Dedifferentiated amniotic fluid mesenchymal stem cell (primary cell): ENCODE measurements around the gene PUM2.
"Not testable (repeated sequence)": the region's sequence is repeated elsewhere in the genome, so short reads cannot be mapped to it uniquely, and the experiment has no call there.

Source experiments
- DNase-seq: peaks from one replicate; pipeline ENCODE4 v3.0.0-alpha.2; 2016; ENCODE audit errors: extremely low spot score

The PUM2 gene, protein sequence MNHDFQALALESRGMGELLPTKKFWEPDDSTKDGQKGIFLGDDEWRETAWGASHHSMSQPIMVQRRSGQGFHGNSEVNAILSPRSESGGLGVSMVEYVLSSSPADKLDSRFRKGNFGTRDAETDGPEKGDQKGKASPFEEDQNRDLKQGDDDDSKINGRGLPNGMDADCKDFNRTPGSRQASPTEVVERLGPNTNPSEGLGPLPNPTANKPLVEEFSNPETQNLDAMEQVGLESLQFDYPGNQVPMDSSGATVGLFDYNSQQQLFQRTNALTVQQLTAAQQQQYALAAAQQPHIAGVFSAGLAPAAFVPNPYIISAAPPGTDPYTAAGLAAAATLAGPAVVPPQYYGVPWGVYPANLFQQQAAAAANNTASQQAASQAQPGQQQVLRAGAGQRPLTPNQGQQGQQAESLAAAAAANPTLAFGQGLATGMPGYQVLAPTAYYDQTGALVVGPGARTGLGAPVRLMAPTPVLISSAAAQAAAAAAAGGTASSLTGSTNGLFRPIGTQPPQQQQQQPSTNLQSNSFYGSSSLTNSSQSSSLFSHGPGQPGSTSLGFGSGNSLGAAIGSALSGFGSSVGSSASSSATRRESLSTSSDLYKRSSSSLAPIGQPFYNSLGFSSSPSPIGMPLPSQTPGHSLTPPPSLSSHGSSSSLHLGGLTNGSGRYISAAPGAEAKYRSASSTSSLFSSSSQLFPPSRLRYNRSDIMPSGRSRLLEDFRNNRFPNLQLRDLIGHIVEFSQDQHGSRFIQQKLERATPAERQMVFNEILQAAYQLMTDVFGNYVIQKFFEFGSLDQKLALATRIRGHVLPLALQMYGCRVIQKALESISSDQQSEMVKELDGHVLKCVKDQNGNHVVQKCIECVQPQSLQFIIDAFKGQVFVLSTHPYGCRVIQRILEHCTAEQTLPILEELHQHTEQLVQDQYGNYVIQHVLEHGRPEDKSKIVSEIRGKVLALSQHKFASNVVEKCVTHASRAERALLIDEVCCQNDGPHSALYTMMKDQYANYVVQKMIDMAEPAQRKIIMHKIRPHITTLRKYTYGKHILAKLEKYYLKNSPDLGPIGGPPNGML

DNA sequence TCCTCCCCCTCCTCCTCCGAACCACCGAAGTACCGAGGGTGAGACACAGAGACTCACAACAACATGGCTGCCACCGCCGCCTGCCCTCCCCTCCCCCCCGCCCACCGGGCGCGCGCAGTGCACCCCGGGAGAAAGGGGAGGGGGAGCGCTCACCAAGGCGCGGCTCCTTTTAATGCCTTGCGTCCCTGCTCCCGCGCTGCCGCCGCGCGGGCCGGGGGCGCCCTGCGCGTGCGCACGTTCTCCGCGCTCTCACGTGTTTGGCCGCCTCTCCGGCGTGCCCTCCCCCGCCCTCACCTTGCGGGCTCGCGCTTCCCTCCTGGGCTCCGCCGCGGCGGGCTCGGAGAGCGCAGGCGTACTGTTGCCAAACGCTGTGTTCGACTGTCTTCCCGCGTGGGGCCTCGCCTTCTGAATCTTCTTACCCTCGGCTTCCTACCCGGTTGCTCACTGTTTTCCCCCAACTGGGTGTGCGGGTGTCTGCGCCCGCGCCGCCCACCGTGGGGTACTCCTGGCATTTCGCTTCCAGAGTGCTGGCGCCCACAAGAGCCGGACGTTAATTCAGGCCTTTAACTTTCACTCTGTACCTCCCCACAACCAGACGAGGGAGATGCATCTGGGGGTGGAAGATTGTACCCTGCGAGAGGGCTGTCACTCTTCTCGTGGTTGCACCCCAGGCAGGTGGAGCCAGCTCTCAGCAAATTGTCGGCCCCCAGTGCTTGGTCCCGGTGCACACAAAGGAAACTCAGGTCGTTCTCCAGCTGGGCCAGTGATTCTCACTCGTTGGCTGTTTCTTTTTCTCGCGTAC, at the start of gene PUM2:
TSS of gene PUM2 (minus strand) at position 92 of the 802 bp plus-strand sequence. CDS start 23,484 bp downstream, outside the sequence.
- DNase-seq = peak; percentile 82

GRCh38 chr2:20400306-20400705, 49.7 kb upstream of the PUM2 start:
- no peak for DNase-seq

GRCh38 chr2:20398956-20399567, 48.4 kb upstream of the PUM2 start:
- DNase-seq = no peak

GRCh38 chr2:20397811-20398447, 47.3 kb upstream of the PUM2 start:
- DNase-seq = no peak

DNA sequence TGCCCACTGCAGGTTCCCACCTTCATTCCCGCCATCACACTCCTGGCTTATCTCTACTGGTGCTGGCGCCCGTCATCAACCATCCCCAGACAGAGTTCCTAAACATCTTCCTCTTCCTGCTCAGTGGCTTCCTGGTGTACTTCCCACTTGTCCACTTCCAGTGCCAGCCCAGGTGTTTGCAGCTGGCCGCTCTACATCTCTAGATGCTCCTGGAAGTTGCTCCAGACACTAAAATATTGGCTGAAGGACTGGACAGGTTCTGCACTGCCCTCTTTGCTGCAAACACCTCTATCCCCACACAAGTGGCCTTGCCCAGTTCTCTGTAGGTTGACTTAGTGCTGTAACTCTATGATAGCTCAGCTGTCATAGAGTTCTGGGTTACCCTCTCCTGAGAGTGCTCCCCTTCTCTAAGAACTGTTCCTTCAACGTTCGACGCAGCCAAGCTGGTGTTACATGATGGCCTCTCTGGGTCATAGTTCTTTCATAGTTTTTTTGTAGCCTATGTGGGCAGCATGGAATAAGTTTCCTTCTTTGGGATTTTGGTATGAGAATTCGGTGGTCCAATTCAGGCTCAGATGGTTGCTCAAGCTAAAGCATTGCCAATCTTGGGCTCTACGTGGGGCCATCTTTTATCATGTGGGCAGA, 45.8 kb upstream of the PUM2 start:
- no peak for DNase-seq

GRCh38 chr2:20393986-20394385, 43.3 kb upstream of the PUM2 start:
- DNase-seq = no peak

DNA sequence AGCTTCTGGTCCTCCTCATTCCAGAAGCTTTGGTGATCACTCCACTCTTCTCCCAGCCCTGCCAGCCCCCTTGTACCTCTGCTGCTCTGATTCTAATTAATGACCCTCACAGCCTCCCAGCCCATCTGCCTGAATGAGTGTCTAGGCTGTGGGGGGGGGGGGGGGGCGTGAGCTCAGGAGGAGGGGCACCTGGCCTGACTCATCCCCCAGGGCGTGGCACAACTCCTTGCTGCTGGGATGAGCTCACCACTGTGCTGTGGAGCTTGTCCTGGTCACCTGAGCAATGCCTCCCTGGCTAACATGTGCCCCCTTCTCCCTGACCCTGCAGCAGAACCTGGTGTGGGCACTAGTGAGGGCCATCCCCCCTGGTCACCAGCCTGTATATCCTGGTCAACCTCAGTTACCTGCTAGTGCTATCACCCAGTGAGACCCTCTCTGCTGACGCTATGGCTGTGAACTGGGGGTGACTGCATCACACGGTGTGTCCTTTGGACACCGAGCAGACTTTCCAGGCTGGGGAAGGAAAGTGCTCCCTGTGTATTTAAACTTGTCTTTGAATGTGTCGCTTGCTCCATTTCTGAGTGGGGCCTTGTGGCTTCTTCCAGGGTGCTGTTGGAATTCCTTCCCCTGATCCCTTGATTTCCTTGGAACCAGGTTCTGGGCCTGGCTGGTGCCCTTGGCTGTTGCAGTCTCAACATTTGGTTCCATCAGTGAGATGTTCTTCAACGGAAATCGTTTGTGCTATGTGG, 41.5 kb upstream of the PUM2 start:
- no peak for DNase-seq

DNA sequence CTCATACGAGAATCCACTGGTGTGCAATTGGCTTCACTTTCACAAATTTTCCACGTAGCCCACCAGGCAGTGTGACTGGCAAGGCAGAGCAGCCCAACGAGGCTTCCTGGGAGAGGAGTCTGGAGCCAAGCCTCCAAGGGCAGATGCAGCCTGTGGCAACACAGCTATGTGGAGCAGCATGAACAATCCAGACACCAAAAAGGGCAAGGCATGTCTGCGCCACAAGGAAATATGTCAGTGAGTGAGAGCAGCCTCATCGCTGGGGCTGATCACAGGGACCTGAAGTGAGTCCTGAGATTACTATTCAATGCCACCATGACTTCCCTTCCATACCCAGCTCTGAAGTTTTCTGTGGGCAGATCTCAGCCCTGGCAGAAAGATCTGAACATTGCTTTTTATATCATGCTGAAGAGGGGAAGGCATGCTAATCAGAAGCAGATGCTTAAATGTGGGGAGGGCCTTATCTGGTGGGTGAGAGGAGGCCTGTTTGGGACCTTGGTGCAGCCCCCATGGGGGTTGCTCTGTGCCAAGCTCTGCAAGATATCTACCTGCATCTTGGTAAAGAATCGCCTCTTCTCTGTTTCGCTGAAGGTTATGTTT, 40.0 kb upstream of the PUM2 start:
- no peak for DNase-seq

DNA sequence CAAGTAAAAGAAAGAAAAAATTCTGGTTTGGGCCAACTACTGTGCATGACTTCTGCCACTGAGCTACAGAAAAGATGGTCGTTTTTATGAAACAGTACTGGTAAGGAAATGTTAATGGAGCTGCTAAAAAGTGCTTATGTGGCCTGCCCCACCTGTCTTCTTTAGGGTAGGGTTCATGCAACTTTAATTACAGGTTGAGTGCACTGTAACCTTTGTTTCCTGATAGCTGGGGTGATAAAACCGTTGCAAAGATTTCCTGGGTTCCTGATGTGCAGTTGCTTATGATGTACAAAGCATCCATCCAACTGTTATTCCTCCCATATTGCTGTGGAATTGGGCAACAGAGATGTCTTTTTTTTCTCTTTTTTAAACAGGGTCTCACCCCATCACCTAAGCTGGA, 34.3 kb upstream of the PUM2 start:
- no peak for DNase-seq

DNA sequence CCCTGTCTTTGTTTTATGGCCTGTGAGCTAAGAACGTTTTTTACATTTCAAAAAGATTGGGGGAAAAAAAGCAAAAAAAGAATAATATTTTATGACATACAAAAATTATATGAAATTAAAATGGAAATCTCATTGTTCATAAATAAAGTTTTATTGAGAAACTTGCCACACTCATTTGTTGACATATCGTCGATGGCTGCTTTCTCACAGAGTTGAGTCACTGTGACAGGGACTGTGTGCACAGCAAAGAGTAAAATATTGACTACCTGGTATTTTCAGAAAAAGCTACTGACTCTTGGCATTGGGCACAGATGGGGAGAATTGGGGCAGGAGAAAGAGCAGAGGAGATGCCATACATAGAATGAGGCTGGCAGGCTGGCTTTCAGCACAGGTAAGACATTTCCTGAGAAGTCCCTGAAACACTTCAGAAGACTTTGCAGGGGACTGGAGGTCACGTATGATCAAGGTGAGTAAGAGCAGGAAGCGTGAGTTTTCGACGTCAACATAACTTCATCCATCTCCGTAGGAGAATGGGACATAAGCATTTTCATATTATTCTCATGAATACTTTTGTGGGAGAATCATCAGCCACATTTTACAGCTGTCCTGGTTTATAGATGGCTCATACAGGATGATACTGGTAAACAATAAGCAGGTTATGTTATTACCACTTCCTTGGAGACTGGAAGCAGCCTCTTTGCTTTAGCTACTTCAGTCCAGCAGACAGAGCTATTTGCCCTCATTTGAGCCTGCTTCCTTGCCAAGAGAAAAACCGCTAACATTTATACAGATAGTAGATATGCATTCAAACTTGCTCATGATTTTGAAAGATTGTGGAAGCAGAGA, 32.5 kb upstream of the PUM2 start:
- DNase-seq = no peak

DNA sequence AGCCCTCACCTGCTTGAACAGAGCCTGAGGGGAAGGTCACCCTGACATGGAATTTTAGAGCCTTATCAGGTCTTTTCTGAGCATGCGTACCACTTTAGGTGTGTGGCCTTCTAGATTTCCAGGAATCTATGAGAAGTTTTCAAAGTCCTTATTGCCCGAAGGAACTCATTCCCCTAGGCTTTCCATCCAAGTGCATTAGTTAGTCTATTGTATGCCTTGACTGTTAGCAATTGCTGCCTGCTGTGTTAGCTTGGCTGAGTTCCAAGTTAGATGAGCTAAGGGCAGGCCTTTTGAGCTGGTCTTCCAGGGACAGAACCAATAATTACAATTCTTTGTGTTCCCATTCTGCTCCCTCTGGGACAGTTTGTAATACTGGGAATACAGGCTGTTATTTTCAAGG, 30.8 kb upstream of the PUM2 start:
- no peak for DNase-seq

DNA sequence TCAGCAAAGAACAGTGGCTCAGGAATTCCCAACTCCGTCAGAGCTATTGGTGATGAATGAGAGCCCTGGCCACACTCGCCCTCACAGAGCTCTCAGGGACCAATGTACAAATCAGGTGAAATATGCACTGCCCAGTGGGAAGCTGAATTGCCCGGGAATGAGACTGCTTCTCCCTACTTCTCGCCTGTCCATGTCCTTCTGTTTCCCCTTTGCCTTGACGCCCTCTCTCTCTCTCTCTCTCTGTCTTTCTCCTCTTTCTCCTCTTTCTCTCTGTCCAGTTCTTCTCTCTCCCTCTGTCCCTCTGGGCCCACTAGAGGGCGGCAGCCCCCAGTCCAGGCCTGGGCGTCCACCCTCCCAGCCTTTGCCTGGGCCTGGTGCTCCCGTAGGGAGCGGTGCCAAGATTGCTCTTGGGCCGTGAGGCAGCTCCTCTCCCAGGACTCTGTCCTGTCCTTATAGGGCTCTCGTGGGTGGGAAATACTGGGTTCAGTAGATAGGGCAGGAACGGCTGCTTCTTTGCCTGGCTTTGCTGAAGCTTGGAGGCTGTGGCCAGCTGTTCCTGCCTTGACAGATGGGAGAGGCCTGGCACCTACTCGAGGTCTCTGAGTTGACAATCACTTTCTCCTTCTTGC, 28.4 kb upstream of the PUM2 start:
- DNase-seq = peak; percentile 81

DNA sequence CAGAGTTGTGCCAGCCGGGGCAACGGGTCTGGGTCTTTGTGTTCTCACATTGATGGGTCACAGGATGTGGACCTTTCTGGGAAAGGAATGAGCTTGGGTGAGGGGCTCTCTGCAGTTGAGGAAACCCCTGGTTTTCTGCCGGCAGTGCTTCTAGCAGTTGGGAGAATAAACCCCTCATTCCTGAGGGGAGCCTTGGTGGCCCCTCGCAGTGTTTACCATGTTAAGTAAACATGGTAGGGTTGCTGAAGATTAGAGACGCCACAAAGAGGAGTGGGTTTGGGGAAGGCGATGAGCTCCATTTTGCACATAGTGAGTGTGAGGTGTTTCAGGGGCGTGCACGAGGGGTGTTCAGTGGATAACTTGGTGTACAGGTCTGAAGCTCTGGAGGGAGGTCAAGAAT, 27.7 kb upstream of the PUM2 start:
- DNase-seq = no peak

DNA sequence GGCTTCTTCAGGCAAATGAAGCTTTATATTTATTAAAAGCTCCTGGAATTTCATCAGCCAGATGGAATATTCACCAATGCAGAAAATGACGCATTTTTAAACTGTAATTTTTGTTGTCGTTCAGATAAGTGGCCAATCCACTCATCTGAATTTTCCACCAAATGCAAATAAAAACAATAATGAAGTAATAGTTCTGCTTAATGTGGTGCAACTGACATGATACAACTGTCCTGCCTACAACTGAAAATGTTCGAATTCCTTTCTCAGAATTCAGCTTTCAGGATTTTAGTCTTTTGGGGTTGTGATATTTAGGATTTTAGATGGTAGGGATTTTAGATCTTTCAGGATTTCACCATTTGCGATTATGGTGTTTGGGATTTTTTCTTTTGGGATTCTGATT, 27.1 kb upstream of the PUM2 start:
- DNase-seq = no peak

GRCh38 chr2:20374982-20375381, 24.3 kb upstream of the PUM2 start:
- DNase-seq = not testable (repeated sequence)

GRCh38 chr2:20372896-20373640, 22.4 kb upstream of the PUM2 start:
- no peak for DNase-seq
